T-helper 2 cell treated with Interferon-gamma antibody and Interleukin-4, amounts not matched to agents 5 μg/mL and 100 μg/mL, for 36 hours (primary cell): ENCODE data around the gene FYCO1.

Experiments used
- DNase-seq: peaks from one replicate; pipeline ENCODE4 v3.0.0; 2021; ENCODE audit warnings: low spot score
- H3K27ac Mint-ChIP-seq: one replicate; pipeline ENCODE4 v1.8.0; 2021; ENCODE audit warnings: mild to moderate bottlenecking, mixed read lengths
- H3K27me3 Mint-ChIP-seq: one replicate; pipeline ENCODE4 v1.8.0; 2021; ENCODE audit warnings: low read depth, mixed read lengths
- H3K36me3 Mint-ChIP-seq: one replicate; pipeline ENCODE4 v1.8.0; 2021; ENCODE audit warnings: low read depth, mixed read lengths
- H3K4me1 Mint-ChIP-seq: one replicate; pipeline ENCODE4 v1.8.0; 2021; ENCODE audit warnings: low read depth, mixed read lengths
- H3K4me3 Mint-ChIP-seq: one replicate; pipeline ENCODE4 v1.8.0; 2022; ENCODE audit warnings: mild to moderate bottlenecking, moderate library complexity, mixed read lengths
- H3K9me3 Mint-ChIP-seq: one replicate; pipeline ENCODE4 v1.8.0; 2021; ENCODE audit warnings: mixed read lengths

Gene FYCO1

GRCh38 chr3:45955017-45955647, 40.5 kb downstream of the FYCO1 start:
- Mint-ChIP-seq H3K9me3 (no peaks in the 10 kb centered on the region), H3K4me1 (peaks cover 18% of the 10 kb centered on the region), H3K4me3 (no peak overlapping the region), H3K27ac (no peak overlapping the region), H3K36me3 (peaks cover 80% of the 10 kb centered on the region), H3K27me3 (no peaks in the 10 kb centered on the region)
- DNase-seq: no peak

GRCh38 chr3:45954306-45954705, 41.3 kb downstream of the FYCO1 start:
- Mint-ChIP-seq H3K4me3 (no peak overlapping the region), H3K9me3 (no peaks in the 10 kb centered on the region), H3K27ac (no peak overlapping the region), H3K4me1 (peaks cover 24% of the 10 kb centered on the region), H3K36me3 (peaks cover 79% of the 10 kb centered on the region), H3K27me3 (no peaks in the 10 kb centered on the region)
- DNase-seq: no peak

- H3K36me3 Mint-ChIP-seq: peaks cover 79% of the 10 kb centered on the region
- no peak for DNase-seq
- H3K27ac Mint-ChIP-seq: no peak overlapping the region
- H3K27me3 Mint-ChIP-seq: no peaks in the 10 kb centered on the region
- H3K9me3 Mint-ChIP-seq: no peaks in the 10 kb centered on the region
- H3K4me1 Mint-ChIP-seq: peaks cover 24% of the 10 kb centered on the region
- H3K4me3 Mint-ChIP-seq: no peak overlapping the region
These were observed 42.1 kb downstream of the FYCO1 start for GRCh38 chr3:45953536-45953935.

GRCh38 chr3:45952456-45952855, 43.2 kb downstream of the FYCO1 start:
- Mint-ChIP-seq H3K4me3 (no peak overlapping the region), H3K9me3 (no peaks in the 10 kb centered on the region), H3K27ac (no peak overlapping the region), H3K27me3 (no peaks in the 10 kb centered on the region), H3K4me1 (peaks cover 31% of the 10 kb centered on the region), H3K36me3 (peaks cover 81% of the 10 kb centered on the region)
- DNase-seq: no peak

- Mint-ChIP-seq H3K4me3 (no peak overlapping the region), H3K27ac (peak overlapping the region; percentile 41), H3K4me1 (peaks cover 32% of the 10 kb centered on the region), H3K9me3 (no peaks in the 10 kb centered on the region), H3K27me3 (no peaks in the 10 kb centered on the region), H3K36me3 (peaks cover 81% of the 10 kb centered on the region)
- DNase-seq: no peak
These were observed 43.7 kb downstream of the FYCO1 start for GRCh38 chr3:45951946-45952345.

- H3K4me1 Mint-ChIP-seq: peaks cover 39% of the 10 kb centered on the region
- H3K27me3 Mint-ChIP-seq: no peaks in the 10 kb centered on the region
- H3K36me3 Mint-ChIP-seq: peaks cover 84% of the 10 kb centered on the region
- peak overlapping the region; percentile 2 for H3K4me3 Mint-ChIP-seq
- no peaks in the 10 kb centered on the region for H3K9me3 Mint-ChIP-seq
- DNase-seq: peak; percentile 73
- peak overlapping the region; percentile 57 for H3K27ac Mint-ChIP-seq
These were observed 44.7 kb downstream of the FYCO1 start for GRCh38 chr3:45950686-45951600.

- peak overlapping the region; percentile 57 for H3K27ac Mint-ChIP-seq
- DNase-seq: no peak
These were observed 45.5 kb downstream of the FYCO1 start for GRCh38 chr3:45950131-45950530.

GRCh38 chr3:45949432-45949831, 46.2 kb downstream of the FYCO1 start:
- peaks cover 50% of the 10 kb centered on the region for H3K4me1 Mint-ChIP-seq
- H3K36me3 Mint-ChIP-seq: peaks cover 89% of the 10 kb centered on the region
- peak overlapping the region; percentile 23 for H3K27ac Mint-ChIP-seq
- no peaks in the 10 kb centered on the region for H3K27me3 Mint-ChIP-seq
- DNase-seq: no peak
- H3K4me3 Mint-ChIP-seq: no peak overlapping the region
- no peaks in the 10 kb centered on the region for H3K9me3 Mint-ChIP-seq

More at GRCh38 chr3:45950131-45950530, 45.5 kb downstream of the FYCO1 start:
- peaks cover 43% of the 10 kb centered on the region for H3K4me1 Mint-ChIP-seq
- H3K9me3 Mint-ChIP-seq: no peaks in the 10 kb centered on the region
- no peaks in the 10 kb centered on the region for H3K27me3 Mint-ChIP-seq
- H3K36me3 Mint-ChIP-seq: peaks cover 90% of the 10 kb centered on the region
- no peak overlapping the region for H3K4me3 Mint-ChIP-seq

- no peaks in the 10 kb centered on the region for H3K27me3 Mint-ChIP-seq
- peaks cover 51% of the 10 kb centered on the region for H3K4me1 Mint-ChIP-seq
- no peak overlapping the region for H3K4me3 Mint-ChIP-seq
- DNase-seq: no peak
- no peak overlapping the region for H3K27ac Mint-ChIP-seq
- H3K36me3 Mint-ChIP-seq: peaks cover 84% of the 10 kb centered on the region
- H3K9me3 Mint-ChIP-seq: no peaks in the 10 kb centered on the region
These were observed 46.7 kb downstream of the FYCO1 start for GRCh38 chr3:45948881-45949280.

- Mint-ChIP-seq H3K27me3 (no peaks in the 10 kb centered on the region), H3K36me3 (peaks cover 82% of the 10 kb centered on the region), H3K4me3 (no peak overlapping the region), H3K27ac (no peak overlapping the region), H3K4me1 (peaks cover 57% of the 10 kb centered on the region), H3K9me3 (no peaks in the 10 kb centered on the region)
- no peak for DNase-seq
These were observed 47.3 kb downstream of the FYCO1 start for GRCh38 chr3:45948311-45948781.

GRCh38 chr3:45947361-45947760, 48.3 kb downstream of the FYCO1 start:
- Mint-ChIP-seq H3K4me3 (peak overlapping the region; percentile 15), H3K27me3 (no peaks in the 10 kb centered on the region)

GRCh38 chr3:45946875-45947274, 48.7 kb downstream of the FYCO1 start:
- Mint-ChIP-seq H3K4me3 (no peak overlapping the region), H3K36me3 (peaks cover 76% of the 10 kb centered on the region), H3K27ac (no peak overlapping the region)

More at GRCh38 chr3:45947361-45947760, 48.3 kb downstream of the FYCO1 start:
- H3K36me3 Mint-ChIP-seq: peaks cover 77% of the 10 kb centered on the region
- H3K27ac Mint-ChIP-seq: no peak overlapping the region
- H3K4me1 Mint-ChIP-seq: peaks cover 65% of the 10 kb centered on the region
- no peak for DNase-seq
- no peaks in the 10 kb centered on the region for H3K9me3 Mint-ChIP-seq

GRCh38 chr3:45946307-45946706, 49.3 kb downstream of the FYCO1 start:
- Mint-ChIP-seq H3K4me3 (no peak overlapping the region), H3K36me3 (peaks cover 75% of the 10 kb centered on the region), H3K27ac (peak overlapping the region; percentile 32), H3K4me1 (peaks cover 63% of the 10 kb centered on the region), H3K9me3 (no peaks in the 10 kb centered on the region), H3K27me3 (no peaks in the 10 kb centered on the region)
- no peak for DNase-seq

More at GRCh38 chr3:45946875-45947274, 48.7 kb downstream of the FYCO1 start:
- Mint-ChIP-seq H3K27me3 (no peaks in the 10 kb centered on the region), H3K9me3 (no peaks in the 10 kb centered on the region), H3K4me1 (peaks cover 67% of the 10 kb centered on the region)
- DNase-seq: no peak
